AG04449 (cell line): Measurements from ENCODE around the gene CFAP61.

Experiments
- CTCF ChIA-PET: fragments of 350-600 bp; formaldehyde crosslinking; extraction: SDS; loops from one replicate; lab custom pipeline; 2021; ENCODE audit warnings: antibody characterized with exemption; lab: Yijun Ruan, JAX
- POLR2A ChIA-PET: fragments of 400-600, 350-600 bp; formaldehyde crosslinking; extraction: SDS; loops from one replicate; lab custom pipeline; 2020; ENCODE audit warnings: antibody characterized with exemption, inconsistent platforms; lab: Yijun Ruan, JAX
- DNase-seq: peaks from one replicate; pipeline ENCODE4 v3.0.0-alpha.2; 2010; ENCODE audit warnings: low read depth, low spot score
- H3K4me3 ChIP-seq: 2 replicates; pipeline ENCODE4 v1.5.1; 2011; ENCODE audit warnings: low read depth, mild to moderate bottlenecking, control low read depth, low read length
- CTCF ChIP-seq: IDR thresholded peaks from one replicate; pipeline ENCODE4 v1.5.1; 2011; ENCODE audit warnings: mild to moderate bottlenecking, moderate library complexity, low read length, control low read depth, inconsistent platforms; ENCODE audit not compliant: insufficient read depth; ENCODE audit errors: missing control alignments

The CFAP61 gene

GRCh38 chr20:20150241-20150640, 97.9 kb downstream of the CFAP61 start:
- POLR2A ChIA-PET, result no interaction called here
- DNase-seq, result no peak

GRCh38 chr20:20160520-20160919, 108.2 kb downstream of the CFAP61 start:
- no peak overlapping the region for H3K4me3 ChIP-seq
- ChIA-PET CTCF (no interaction called here), POLR2A (no interaction called here)
- DNase-seq, result no peak
- no peak for TF ChIP-seq CTCF

More at GRCh38 chr20:20150241-20150640, 97.9 kb downstream of the CFAP61 start:
- H3K4me3 ChIP-seq, result no peak overlapping the region
- CTCF ChIA-PET, result no interaction called here
- no peak for TF ChIP-seq CTCF

GRCh38 chr20:20161611-20162010, 109.3 kb downstream of the CFAP61 start:
- H3K4me3 ChIP-seq, result no peak overlapping the region
- ChIA-PET POLR2A (interaction anchor here (0.6 kb wide), 1 partner anchor 597 kb away, joined by 3 read pairs; no protein-coding TSS in a partner anchor), CTCF (no interaction called here)
- TF ChIP-seq CTCF, result no peak
- no peak for DNase-seq

GRCh38 chr20:20167698-20168097, 115.4 kb downstream of the CFAP61 start:
- no peak for DNase-seq
- ChIA-PET CTCF (no interaction called here), POLR2A (no interaction called here)
- no peak for TF ChIP-seq CTCF
- H3K4me3 ChIP-seq, result no peak overlapping the region

- no peak for TF ChIP-seq CTCF
- POLR2A ChIA-PET, result no interaction called here
- no peak for DNase-seq
- no peak overlapping the region for H3K4me3 ChIP-seq
- CTCF ChIA-PET, result no interaction called here
Measured at GRCh38 chr20:20173254-20173653, 120.9 kb downstream of the CFAP61 start.

- ChIA-PET CTCF (interaction anchor here (0.7 kb wide), 1 partner anchor 10 kb away, joined by 3 read pairs; no protein-coding TSS in a partner anchor), POLR2A (no interaction called here)
- no peak for DNase-seq
- H3K4me3 ChIP-seq, result no peak overlapping the region
- TF ChIP-seq CTCF, result no peak
Measured at GRCh38 chr20:20174089-20174835, 121.9 kb downstream of the CFAP61 start.
